B cell (primary cell): Measurements from ENCODE around the gene ZNF787. TPM values are rescaled to one million over a fixed set of nuclear protein-coding genes. Genes with fewer than 3 reads are reported as not detected.

Source experiments
- ATAC-seq: fragments of 200-7000 bp; cut with Tn5 transposase; one replicate; pipeline ENCODE4 v1.10.0; 2021; ENCODE audit warnings: low read depth, mild to moderate bottlenecking, moderate number of reproducible peaks, moderate library complexity
- CTCF ChIA-PET: fragments of 350-600 bp; sonication (Branson Sonifier 250); formaldehyde crosslinking; loops from one replicate; lab custom pipeline; 2021; ENCODE audit warnings: antibody characterized with exemption, inconsistent platforms; lab: Charles Lee
- POLR2A ChIA-PET: fragments of 350-600 bp; sonication (Branson Sonifier 250); formaldehyde crosslinking; loops from one replicate; lab custom pipeline; 2021; ENCODE audit warnings: antibody characterized with exemption; lab: Charles Lee
- DNase-seq: peaks from one replicate; pipeline ENCODE4 v3.0.0; 2013
- H2AFZ ChIP-seq: 2 replicates; pipeline ENCODE4 v1.6.1; 2012; ENCODE audit warnings: mild to moderate bottlenecking, low read depth, low read length; ENCODE audit not compliant: insufficient read depth, poor library complexity, severe bottlenecking
- H3K27ac ChIP-seq, 2 donors: 1 replicate in 1 of 2; 2 replicates in 1 of 2; pipeline ENCODE4 v1.5.1; 2012 to 2013; ENCODE audit warnings: low read length in 2 of 2, mild to moderate bottlenecking in 2 of 2, moderate library complexity in 1 of 2
- H3K27me3 ChIP-seq, 4 experiments: fragments of 200-600 bp in 1 of 4; sonication (generic) in 1 of 4; replicated peaks in 1 of 4; 1 replicate in 2 of 4; 2 replicates in 2 of 4; pipeline versions ENCODE4 v1.6.1 to v1.7.0; 2013 to 2016; ENCODE audit warnings: low read length in 3 of 4, mild to moderate bottlenecking in 2 of 4, mixed read lengths in 1 of 4, moderate library complexity in 1 of 4; ENCODE audit not compliant: insufficient read depth in 4 of 4, control insufficient read depth in 3 of 4; ENCODE audit errors: control extremely low read depth in 1 of 4
- H3K36me3 ChIP-seq, 2 experiments: replicated peaks in 1 of 2; 1 replicate in 1 of 2; 2 replicates in 1 of 2; pipeline versions ENCODE4 v1.6.1 to v1.7.1; 2013; ENCODE audit warnings: low read length in 1 of 2; ENCODE audit not compliant: insufficient read depth in 2 of 2, control insufficient read depth in 1 of 2; ENCODE audit errors: control extremely low read depth in 1 of 2, extremely low read depth in 1 of 2
- H3K4me1 ChIP-seq, 2 donors: fragments of 200-600 bp in 1 of 2; sonication (generic) in 1 of 2; 1 replicate in 1 of 2; 2 replicates in 1 of 2; pipeline versions ENCODE4 v1.5.1 to v1.6.1; 2013 to 2017; ENCODE audit warnings: low read length in 2 of 2; ENCODE audit not compliant: control insufficient read depth in 2 of 2, insufficient read depth in 2 of 2
- H3K4me2 ChIP-seq: replicated peaks from 2 replicates; pipeline ENCODE3; 2012; ENCODE audit warnings: mild to moderate bottlenecking, low read depth, low read length; ENCODE audit not compliant: poor library complexity, severe bottlenecking
- H3K4me3 ChIP-seq, 5 experiments: fragments of 200-600 bp in 1 of 5; sonication (generic) in 1 of 5; 1 replicate in 3 of 5; 2 replicates in 2 of 5; pipeline versions ENCODE4 v1.5.1 to v1.7.0; 2011 to 2016; ENCODE audit warnings: low read length in 4 of 5, mild to moderate bottlenecking in 4 of 5, low read depth in 2 of 5, control low read depth in 1 of 5, moderate library complexity in 1 of 5; ENCODE audit not compliant: insufficient read depth in 1 of 5; ENCODE audit errors: control extremely low read depth in 1 of 5, extremely low read depth in 1 of 5
- H3K79me2 ChIP-seq: fragments of 200-600 bp; sonication (generic); one replicate; pipeline ENCODE4 v1.6.0; 2016; ENCODE audit warnings: low read length; ENCODE audit not compliant: control insufficient read depth, insufficient read depth
- H3K9ac ChIP-seq: fragments of 200-600 bp; sonication (generic); 2 replicates; pipeline ENCODE4 v1.6.1; 2017; ENCODE audit warnings: mild to moderate bottlenecking, low read length, moderate library complexity
- H3K9me3 ChIP-seq, 3 donors: one replicate each; pipeline versions ENCODE4 v1.6.1 to v1.7.1; 2013; ENCODE audit warnings: low read length in 2 of 3; ENCODE audit not compliant: control insufficient read depth in 2 of 3, insufficient read depth in 1 of 3; ENCODE audit errors: control extremely low read depth in 1 of 3
- H4K20me1 ChIP-seq: 2 replicates; pipeline ENCODE4 v1.6.0; 2012; ENCODE audit warnings: mild to moderate bottlenecking, low read length; ENCODE audit not compliant: insufficient read depth, control insufficient read depth, poor library complexity, severe bottlenecking
- H3K27ac Mint-ChIP-seq: one replicate; pipeline ENCODE4 v1.8.0; 2021; ENCODE audit warnings: mixed read lengths
- H3K27me3 Mint-ChIP-seq: one replicate; pipeline ENCODE4 v1.8.0; 2021; ENCODE audit warnings: mixed read lengths
- H3K4me1 Mint-ChIP-seq: one replicate; pipeline ENCODE4 v1.8.0; 2021; ENCODE audit warnings: mixed read lengths
- H3K4me3 Mint-ChIP-seq: one replicate; pipeline ENCODE4 v1.8.0; 2021; ENCODE audit warnings: mixed read lengths
- H3K9me3 Mint-ChIP-seq: one replicate; pipeline ENCODE4 v1.8.0; 2022; ENCODE audit warnings: mixed read lengths; ENCODE audit not compliant: insufficient read depth
- EZH2 ChIP-seq: IDR thresholded peaks from 2 replicates; pipeline ENCODE4 v1.6.1; 2012; ENCODE audit warnings: borderline replicate concordance, low read depth, mild to moderate bottlenecking, moderate library complexity, low read length; ENCODE audit not compliant: insufficient read depth, poor library complexity, severe bottlenecking
- whole genome bisulfite sequencing: methylation state at CpG from one replicate; pipeline ENCODE4 v1.1.5; 2013; ENCODE audit warnings: missing lambda C conversion rate; ENCODE audit not compliant: insufficient coverage; 5-methylcytosine and 5-hydroxymethylcytosine counted together
- intact Hi-C: fragments of 100-400 bp; cut with micrococcal nuclease; formaldehyde crosslinking; loops from one replicate; pipeline ENCODE4 v1.10.0; 2022
- polyA plus RNA-seq: library from polyadenylated mRNA; depleted of rRNA; stranded (reverse); fragments of >200 nt; gene quantifications from 2 replicates; pipeline ENCODE4 v1.2.3, GENCODE V29; 2012
- total RNA-seq, 2 donors: library from RNA; stranded (reverse); fragments of 120-200 nt in 1 of 2; gene quantifications; 1 replicate in 1 of 2; 2 replicates in 1 of 2; pipeline versions ENCODE4 v1.2.3 to v1.2.4, GENCODE V29; 2013 to 2022
- TF ChIP-seq, protein P1 (sequence below): fragments of 200-600 bp; IDR thresholded peaks from one replicate; pipeline ENCODE4 v1.8.0; 2022; ENCODE audit warnings: antibody characterized with exemption, mild to moderate bottlenecking

The ZNF787 gene
- total and polyA plus RNA-seq, 2 donors (not counting 1 experiment from before 2014, with no cell fraction given) = 19.6 to 47.9 TPM

- Histone ChIP-seq H3K36me3 (peaks cover 0 to 31% of the 10 kb centered on the region in 2 experiments), H3K9me3 (no peaks in the 10 kb centered on the region), H3K27me3 (no peaks in the 10 kb centered on the region), H3K27ac (no peak overlapping the region), H2AFZ (no peak overlapping the region), H3K4me3 (no peak overlapping the region), H3K4me1 (no peaks in the 10 kb centered on the region), H3K9ac (no peak overlapping the region), H3K79me2 (no peaks in the 10 kb centered on the region), H3K4me2 (no peak overlapping the region), H4K20me1 (no peaks in the 10 kb centered on the region)
- H3K4me3 Mint-ChIP-seq = no peak overlapping the region
- CTCF ChIA-PET = no interaction called here
- no peak for ATAC-seq
- no peak overlapping the region for H3K27ac Mint-ChIP-seq
- POLR2A ChIA-PET = no interaction called here
- no peaks in the 10 kb centered on the region for H3K9me3 Mint-ChIP-seq
- H3K4me1 Mint-ChIP-seq = peaks cover 2% of the 10 kb centered on the region
- H3K27me3 Mint-ChIP-seq = no peaks in the 10 kb centered on the region
- whole genome bisulfite sequencing = 95% methylated on average over 7 of the region's 9 CpGs
- TF ChIP-seq, protein P1, sequence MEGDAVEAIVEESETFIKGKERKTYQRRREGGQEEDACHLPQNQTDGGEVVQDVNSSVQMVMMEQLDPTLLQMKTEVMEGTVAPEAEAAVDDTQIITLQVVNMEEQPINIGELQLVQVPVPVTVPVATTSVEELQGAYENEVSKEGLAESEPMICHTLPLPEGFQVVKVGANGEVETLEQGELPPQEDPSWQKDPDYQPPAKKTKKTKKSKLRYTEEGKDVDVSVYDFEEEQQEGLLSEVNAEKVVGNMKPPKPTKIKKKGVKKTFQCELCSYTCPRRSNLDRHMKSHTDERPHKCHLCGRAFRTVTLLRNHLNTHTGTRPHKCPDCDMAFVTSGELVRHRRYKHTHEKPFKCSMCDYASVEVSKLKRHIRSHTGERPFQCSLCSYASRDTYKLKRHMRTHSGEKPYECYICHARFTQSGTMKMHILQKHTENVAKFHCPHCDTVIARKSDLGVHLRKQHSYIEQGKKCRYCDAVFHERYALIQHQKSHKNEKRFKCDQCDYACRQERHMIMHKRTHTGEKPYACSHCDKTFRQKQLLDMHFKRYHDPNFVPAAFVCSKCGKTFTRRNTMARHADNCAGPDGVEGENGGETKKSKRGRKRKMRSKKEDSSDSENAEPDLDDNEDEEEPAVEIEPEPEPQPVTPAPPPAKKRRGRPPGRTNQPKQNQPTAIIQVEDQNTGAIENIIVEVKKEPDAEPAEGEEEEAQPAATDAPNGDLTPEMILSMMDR = no peak
- TF ChIP-seq EZH2 = no peak
- DNase-seq = no peak
- intact Hi-C loops = no loop called here
Observed at GRCh38 chr19:56159009-56159559, 38.0 kb upstream of the ZNF787 start.

DNA sequence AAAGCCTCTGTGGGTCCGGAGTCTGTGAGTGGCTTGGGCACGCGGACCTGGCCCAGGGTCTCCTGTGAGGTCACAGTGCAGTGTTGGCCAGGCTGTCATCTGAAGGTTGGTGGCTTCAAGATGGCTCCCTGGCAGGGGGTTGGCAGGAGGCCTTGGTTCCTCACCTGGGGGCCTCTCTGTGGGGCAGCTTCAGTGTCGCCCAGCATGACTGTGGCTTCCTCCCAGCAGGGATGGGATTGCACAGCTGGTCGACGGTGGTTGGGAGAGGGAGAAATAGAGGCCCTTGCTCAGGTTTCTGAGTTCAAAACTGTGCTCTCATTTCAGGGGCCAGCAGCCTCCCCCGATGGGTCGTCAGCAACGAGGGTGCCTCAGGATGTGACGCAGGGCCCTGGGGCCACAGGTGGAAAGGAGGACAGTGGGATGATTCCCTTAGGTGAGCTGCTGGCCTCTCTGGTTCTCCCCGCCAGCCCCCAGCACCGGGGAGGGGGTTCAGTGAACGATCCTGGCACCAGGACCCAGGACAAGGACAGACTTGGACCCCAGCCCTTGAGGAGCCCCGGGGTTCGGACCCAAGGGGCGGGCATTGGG, 37.2 kb upstream of the ZNF787 start:
- 92% methylated on average over 16 of the region's 16 CpGs for WGBS
- ChIA-PET CTCF (interaction anchor here (1.0 to 1.1 kb wide), 2 partner anchors 9 to 14 kb away, joined by 3 to 4 read pairs; no protein-coding TSS in a partner anchor), POLR2A (no interaction called here)
- Mint-ChIP-seq H3K4me3 (no peak overlapping the region), H3K27ac (no peak overlapping the region), H3K27me3 (no peaks in the 10 kb centered on the region), H3K4me1 (peaks cover 2% of the 10 kb centered on the region), H3K9me3 (no peaks in the 10 kb centered on the region)
- no peak overlapping the region for H3K9ac ChIP-seq
- H3K79me2 ChIP-seq = no peaks in the 10 kb centered on the region
- H3K4me1 ChIP-seq = no peaks in the 10 kb centered on the region
- H3K4me2 ChIP-seq = no peak overlapping the region
- DNase-seq (no peak), ATAC-seq (no peak)
- H3K4me3 ChIP-seq = no peak overlapping the region
- intact Hi-C loops = no loop called here
- no peak for TF ChIP-seq EZH2
- TF ChIP-seq, protein P1 = no peak
- no peaks in the 10 kb centered on the region for H3K9me3 ChIP-seq
- H4K20me1 ChIP-seq = peaks cover 6% of the 10 kb centered on the region
- H3K27me3 ChIP-seq = no peaks in the 10 kb centered on the region
- H3K27ac ChIP-seq = no peak overlapping the region
- peaks cover 0 to 31% of the 10 kb centered on the region in 2 experiments for H3K36me3 ChIP-seq
- no peak overlapping the region for H2AFZ ChIP-seq
